K562 (cell line): ENCODE data around the gene PQBP1. TPM values are rescaled to one million over a fixed set of nuclear protein-coding genes. Genes with fewer than 3 reads are reported as not detected.
"Not testable (repeated sequence)": the region's sequence is repeated elsewhere in the genome, so short reads cannot be mapped to it uniquely, and the experiment has no call there.

ENCODE experiments used
- ATAC-seq: fragments of 200-7000 bp; cut with Tn5 transposase; 3 replicates; pipeline ENCODE4 v1.9.1; 2020; ENCODE audit warnings: moderate library complexity
- BruUV-seq: library from RNA; stranded (reverse); fragments of 400-500 nt; replicated peaks from 2 replicates; lab custom pipeline; 2021; lab: Mats Ljungman, UMichigan
- CTCF ChIA-PET: fragments of 300-600 bp; formaldehyde crosslinking; extraction: SDS; loops from one replicate; lab custom pipeline; 2021; ENCODE audit warnings: low intra/inter-chr PET ratio; lab: Yijun Ruan, JAX
- POLR2A ChIA-PET: fragments of 300-600, 350-650 bp; sonication (Branson Sonifier 250); formaldehyde crosslinking; extraction: SDS; loops from one replicate; lab custom pipeline; 2021; ENCODE audit warnings: antibody characterized with exemption, inconsistent platforms; lab: Yijun Ruan, JAX
- DNase-seq, 4 experiments: peaks; one replicate each; pipeline versions ENCODE4 v3.0.0 to v3.0.0-alpha.2; 2011 to 2018; ENCODE audit warnings: low spot score in 3 of 4, mixed read lengths in 3 of 4; ENCODE audit errors: extremely low read depth in 1 of 4
- FAIRE-seq: peaks from 2 replicates; lab custom pipeline; 2011; peaks lifted over from hg19 to GRCh38; lab: Jason Lieb, UNC
- H2AFZ ChIP-seq: 2 replicates; pipeline ENCODE4 v1.6.0; 2011; ENCODE audit warnings: low read depth, low read length, control low read depth, inconsistent platforms
- H3K27ac ChIP-seq: fragments of 200-600 bp; 3 replicates; pipeline ENCODE4 v1.8.0; 2011; ENCODE audit warnings: low read depth, mild to moderate bottlenecking, control low read depth, inconsistent platforms, low read length, moderate library complexity, mixed read lengths; ENCODE audit errors: extremely low read depth
- H3K27me3 ChIP-seq, 2 experiments: fragments of 300-600 bp in 1 of 2; 2 replicates in 1 of 2; 3 replicates in 1 of 2; pipeline versions ENCODE4 v1.6.0 to v1.8.0; 2011; ENCODE audit warnings: inconsistent platforms in 2 of 2, low read length in 2 of 2, mild to moderate bottlenecking in 1 of 2, mixed read lengths in 1 of 2, moderate library complexity in 1 of 2; ENCODE audit not compliant: control insufficient read depth in 2 of 2, insufficient read depth in 2 of 2
- H3K36me3 ChIP-seq: fragments of 300-600 bp; 3 replicates; pipeline ENCODE4 v1.8.0; 2011; ENCODE audit warnings: mild to moderate bottlenecking, low read length, inconsistent platforms; ENCODE audit not compliant: control insufficient read depth, insufficient read depth
- H3K4me1 ChIP-seq, 2 experiments: fragments of 200-600 bp in 1 of 2; replicated peaks in 1 of 2; 2 replicates in 1 of 2; 3 replicates in 1 of 2; pipeline versions ENCODE4 v1.5.1 to v1.8.0; 2011; ENCODE audit warnings: inconsistent platforms in 2 of 2, low read length in 2 of 2, mild to moderate bottlenecking in 1 of 2, mixed read lengths in 1 of 2, moderate library complexity in 1 of 2; ENCODE audit not compliant: control insufficient read depth in 2 of 2, insufficient read depth in 2 of 2
- H3K4me2 ChIP-seq: 2 replicates; pipeline ENCODE4 v1.6.1; 2011; ENCODE audit warnings: low read length, control low read depth, inconsistent platforms, mixed read lengths; ENCODE audit not compliant: insufficient read depth
- H3K4me3 ChIP-seq: fragments of 200-600 bp; sonication (generic), shearing (Covaris generic); 2 replicates; pipeline ENCODE4 v1.5.1; 2016; ENCODE audit warnings: control low read depth, inconsistent platforms
- H3K79me2 ChIP-seq: fragments of 200-600 bp; 3 replicates; pipeline ENCODE4 v1.8.0; 2011; ENCODE audit warnings: low read length, inconsistent platforms; ENCODE audit not compliant: control insufficient read depth, insufficient read depth
- H3K9ac ChIP-seq, 2 experiments: 2 replicates each; pipeline versions ENCODE4 v1.6.0 to v1.6.1; 2011; ENCODE audit warnings: low read depth in 2 of 2, low read length in 2 of 2, control low read depth in 1 of 2, inconsistent platforms in 1 of 2, mild to moderate bottlenecking in 1 of 2, mixed read lengths in 1 of 2; ENCODE audit not compliant: insufficient read depth in 1 of 2
- H3K9me1 ChIP-seq: one replicate; pipeline ENCODE4 v1.6.0; 2011; ENCODE audit warnings: inconsistent platforms, mild to moderate bottlenecking, low read length, moderate library complexity; ENCODE audit not compliant: control insufficient read depth, insufficient read depth
- H3K9me3 ChIP-seq: replicated peaks from 2 replicates; pipeline ENCODE4 v1.5.1; 2011; ENCODE audit warnings: low read depth, low read length, inconsistent platforms; ENCODE audit not compliant: control insufficient read depth, insufficient read depth
- H4K20me1 ChIP-seq: replicated peaks from 2 replicates; pipeline ENCODE4 v1.6.1; 2011; ENCODE audit warnings: low read length, inconsistent platforms, mixed read lengths; ENCODE audit not compliant: control insufficient read depth, insufficient read depth
- KDM1A ChIP-seq, 2 experiments: fragments of 450-650 bp; IDR thresholded peaks; 2 replicates each; pipeline ENCODE4 v1.6.1; 2016; ENCODE audit warnings: mild to moderate bottlenecking in 2 of 2
- NR2C1 ChIP-seq, 2 experiments: fragments of 450-650 bp; IDR thresholded peaks; 2 replicates each; pipeline ENCODE4 v1.6.1; 2017; ENCODE audit warnings: mild to moderate bottlenecking in 2 of 2, antibody characterized with exemption in 1 of 2, inconsistent platforms in 1 of 2, missing compliant biosample characterization in 1 of 2, missing genetic modification characterization in 1 of 2
- ZNF707 ChIP-seq: fragments of 250-450 bp; sonication (Bioruptor Pico); conservative IDR thresholded peaks from 2 replicates; pipeline ENCODE4 v1.8.0; 2022; ENCODE audit warnings: inconsistent platforms, mild to moderate bottlenecking, moderate library complexity
- WGBS: fragments of 100-300 bp; shearing (Covaris generic); methylation state at CpG from one replicate; pipeline ENCODE4 v1.1.6; 2016; ENCODE audit warnings: low coverage, mixed read lengths; ENCODE audit not compliant: insufficient coverage; ENCODE audit errors: missing lambda C conversion rate; 5-methylcytosine and 5-hydroxymethylcytosine counted together
- in situ Hi-C: fragments of 300-500 bp; cut with MboI; formaldehyde crosslinking; loops from 4 replicates; pipeline ENCODE4 v1.15.0; 2018; ENCODE audit warnings: inconsistent platforms, mixed read lengths
- intact Hi-C: fragments of 100-400 bp; cut with micrococcal nuclease; formaldehyde crosslinking; loops from 2 replicates; pipeline ENCODE4 v1.14.2; 2022
- polyA plus RNA-seq, 8 experiments: library from polyadenylated mRNA; depleted of rRNA in 4 of 8; stranded (reverse) in 5 of 8; unstranded in 3 of 8; fragments of >200 nt; fragmentation: Nextera tagmentation in 2 of 8; fragmentation: Illumina TruSeq in 1 of 8; extraction: Ambion mirVana in 2 of 8; extraction: Trizol in 1 of 8; gene quantifications; 2 replicates each; pipeline versions ENCODE4 v1.2.1 to v1.2.3, GENCODE V29; 2011 to 2014; ENCODE audit warnings: inconsistent platforms in 1 of 8, missing spikeins in 1 of 8
- total RNA-seq, 7 experiments: library from RNA; depleted of rRNA in 6 of 7; stranded (reverse); fragments of >200 nt in 6 of 7; fragmentation: Illumina TruSeq in 2 of 7; extraction: Trizol in 2 of 7; gene quantifications; 2 replicates each; pipeline versions ENCODE4 v1.2.1 to v1.2.3, GENCODE V29; 2011 to 2021; ENCODE audit warnings: low replicate concordance in 1 of 7

The PQBP1 gene
- total and polyA plus RNA-seq, 9 of the 15 experiments (the other 6 are each of a cell fraction or from before 2014, with no cell fraction given) = 41.3 to 262 (median 112) TPM

GRCh38 chrX:48853494-48853893 is 44.2 kb upstream of the PQBP1 start:
- not testable (repeated sequence) for H3K9me3 ChIP-seq; H3K9ac ChIP-seq; H2AFZ ChIP-seq; H3K79me2 ChIP-seq; H3K4me3 ChIP-seq; H3K4me2 ChIP-seq; DNase-seq; H3K4me1 ChIP-seq; H3K36me3 ChIP-seq; H3K27ac ChIP-seq; BruUV-seq; H4K20me1 ChIP-seq; TF ChIP-seq NR2C1 (tag; IDR thresholded peaks at IDR 0.05)
- POLR2A ChIA-PET = interaction anchor here (0.6 kb wide), 1 partner anchor 44 kb away, joined by 4 read pairs; the partner anchor contains the start of genes PQBP1 and TIMM17B
- TF ChIP-seq NR2C1 (IDR thresholded peaks at IDR 0.05) = 0 out of 2 replicates have a peak, but pooled peaks have one; percentile 29
- peak; percentile 92 for TF ChIP-seq ZNF707 (CRISPR knock-in tag)
- TF ChIP-seq, all 486 proteins: peak for 2; not testable (repeated sequence) for 484
- H3K9me1 ChIP-seq, ATAC-seq, in situ Hi-C loops, intact Hi-C loops, H3K27me3 ChIP-seq, CTCF ChIA-PET, FAIRE-seq: not testable (repeated sequence)

GRCh38 chrX:48854121-48854804 is 43.5 kb upstream of the PQBP1 start:
- POLR2A ChIA-PET = interaction anchor here (0.6 kb wide), 1 partner anchor 44 kb away, joined by 4 read pairs; the partner anchor contains the start of genes PQBP1 and TIMM17B
- 73% methylated on average over 12 of the region's 12 CpGs for WGBS
- H3K4me3 ChIP-seq, H3K4me2 ChIP-seq, H3K4me1 ChIP-seq, FAIRE-seq, H2AFZ ChIP-seq, DNase-seq, H3K79me2 ChIP-seq, BruUV-seq, H4K20me1 ChIP-seq, ATAC-seq, H3K36me3 ChIP-seq, H3K9me3 ChIP-seq, H3K9me1 ChIP-seq, in situ Hi-C loops, CTCF ChIA-PET, H3K9ac ChIP-seq, H3K27me3 ChIP-seq, H3K27ac ChIP-seq, intact Hi-C loops: not testable (repeated sequence)
- peak; percentile 59 to 75 for TF ChIP-seq KDM1A (IDR thresholded peaks at IDR 0.05)
